ENCODE measurements around the gene GARIN5A. TPM values are rescaled to one million over a fixed set of nuclear protein-coding genes. Genes with fewer than 3 reads are reported as not detected.
"Not testable (repeated sequence)": the region's sequence is repeated elsewhere in the genome, so short reads cannot be mapped to it uniquely, and the experiment has no call there.

GARIN5A gene
- total and polyA plus RNA-seq, 10 donors = 0.42 to 1.4 (median 0.54) TPM; not detected in 6

- DNase-seq = no peak
Measured at GRCh38 chr19:50444059-50444458, 32.6 kb downstream of the GARIN5A start.

GRCh38 chr19:50439130-50439529 is 37.5 kb downstream of the GARIN5A start:
- H3K9me3 ChIP-seq; DNase-seq; H3K36me3 ChIP-seq; H3K27ac ChIP-seq; H3K27me3 ChIP-seq (replicated peaks in 1 of 7); intact Hi-C loops (cut with DNase I; ENCODE audit: low total_unique reads); H3K4me3 ChIP-seq: not testable (repeated sequence)
- 70 to 89% (median 84%) methylated on average over 2 of the region's 2 CpGs for WGBS, 5 donors
- peaks cover 0 to 13% (median 9%) of the 10 kb centered on the region in 6 donors for H3K4me1 ChIP-seq

More at GRCh38 chr19:50444059-50444458, 32.6 kb downstream of the GARIN5A start:
- Histone ChIP-seq H3K9me3 (peaks cover 0 to 6% (median 0%) of the 10 kb centered on the region in 8 donors), H3K4me3 (no peak overlapping the region), H3K27ac (no peak overlapping the region), H3K4me1 (no peaks in the 10 kb centered on the region), H3K27me3 (replicated peaks in 1 of 7) (no peaks in the 10 kb centered on the region), H3K36me3 (no peaks in the 10 kb centered on the region)
- 63 to 92% (median 68%) methylated on average over 1 of the region's 1 CpG for WGBS, 5 donors
- intact Hi-C loops (cut with DNase I; ENCODE audit: low total_unique reads) = no loop called here
- TF ChIP-seq POLR2AphosphoS5 (IDR thresholded peaks at IDR 0.05) = no peak
- TF ChIP-seq POLR2A (IDR thresholded peaks at IDR 0.05) = no peak
- TF ChIP-seq CTCF (IDR thresholded peaks at IDR 0.05 in 8 of 11, conservative IDR thresholded peaks at IDR 0.05 in 3 of 11) = no peak

- DNase-seq = no peak
- intact Hi-C loops (cut with DNase I; ENCODE audit: low total_unique reads) = no loop called here
- WGBS, 5 donors = 90 to 97% (median 92%) methylated on average over 5 of the region's 5 CpGs
- Histone ChIP-seq H3K4me1 (peaks cover 0 to 25% (median 14%) of the 10 kb centered on the region in 6 donors), H3K4me3 (no peak overlapping the region), H3K27ac (no peak overlapping the region), H3K9me3 (no peaks in the 10 kb centered on the region), H3K27me3 (replicated peaks in 1 of 7) (peaks cover 0 to 17% (median 0%) of the 10 kb centered on the region in 7 donors), H3K36me3 (no peaks in the 10 kb centered on the region)
- no peak for TF ChIP-seq POLR2A (IDR thresholded peaks at IDR 0.05)
- no peak for TF ChIP-seq CTCF (IDR thresholded peaks at IDR 0.05 in 8 of 11, conservative IDR thresholded peaks at IDR 0.05 in 3 of 11)
- TF ChIP-seq POLR2AphosphoS5 (IDR thresholded peaks at IDR 0.05) = no peak
Measured at GRCh38 chr19:50437862-50438449, 38.7 kb downstream of the GARIN5A start.

- H3K4me1 ChIP-seq = peaks cover 8 to 45% (median 32%) of the 10 kb centered on the region in 6 donors
- no peaks in the 10 kb centered on the region for H3K9me3 ChIP-seq
- H3K27me3 ChIP-seq (replicated peaks in 1 of 7) = peaks cover 0 to 27% (median 9%) of the 10 kb centered on the region in 7 donors
- TF ChIP-seq CTCF (IDR thresholded peaks at IDR 0.05 in 8 of 11, conservative IDR thresholded peaks at IDR 0.05 in 3 of 11) = no peak
- no peak overlapping the region for H3K27ac ChIP-seq
- H3K4me3 ChIP-seq = no peak overlapping the region
- DNase-seq = no peak
- WGBS, 5 donors = 73 to 83% (median 76%) methylated on average over 5 to 12 of the region's 12 CpGs
- intact Hi-C loops (cut with DNase I; ENCODE audit: low total_unique reads) = no loop called here
- H3K36me3 ChIP-seq = no peaks in the 10 kb centered on the region
Measured at GRCh38 chr19:50435627-50436026, 41.0 kb downstream of the GARIN5A start.
